Kidney (tissue), 14 donors: ENCODE results near the gene CBY1. TPM values are rescaled to one million over a fixed set of nuclear protein-coding genes. Genes with fewer than 3 reads are reported as not detected.
A peak's percentile ranks its signal among the peaks of the same experiment; 100 is the strongest.

Source experiments
- DNase-seq, 5 donors: peaks; one replicate each; pipeline ENCODE4 v3.0.0-alpha.2; 2013 to 2020
- FAIRE-seq: peaks from 2 replicates; lab custom pipeline; 2012; peaks lifted over from hg19 to GRCh38; lab: Jason Lieb, UNC
- H3K27ac ChIP-seq, 2 donors: one replicate each; pipeline ENCODE4 v1.7.0; 2013; ENCODE audit warnings: low read depth in 2 of 2, low read length in 2 of 2, inconsistent platforms in 1 of 2
- H3K27me3 ChIP-seq: one replicate; pipeline ENCODE4 v1.7.1; 2013; ENCODE audit warnings: low read length, inconsistent platforms; ENCODE audit not compliant: control insufficient read depth, insufficient read depth
- H3K36me3 ChIP-seq, 3 donors: one replicate each; pipeline versions ENCODE4 v1.7.0 to v1.7.1; 2013; ENCODE audit warnings: low read length in 3 of 3, control low read depth in 1 of 3, inconsistent platforms in 1 of 3; ENCODE audit not compliant: insufficient read depth in 3 of 3, control insufficient read depth in 2 of 3
- H3K4me1 ChIP-seq, 3 donors: one replicate each; pipeline versions ENCODE4 v1.7.0 to v1.7.1; 2013; ENCODE audit warnings: low read length in 3 of 3, inconsistent platforms in 1 of 3, low read depth in 1 of 3; ENCODE audit not compliant: control insufficient read depth in 2 of 3, insufficient read depth in 2 of 3
- H3K4me3 ChIP-seq, 3 donors: one replicate each; pipeline versions ENCODE4 v1.7.0 to v1.8.1; 2013; ENCODE audit warnings: low read length in 3 of 3, control low read depth in 1 of 3, inconsistent platforms in 1 of 3
- H3K9ac ChIP-seq, 3 donors: one replicate each; pipeline versions ENCODE4 v1.7.0 to v1.7.1; 2013; ENCODE audit warnings: low read length in 3 of 3, control low read depth in 1 of 3, inconsistent platforms in 1 of 3
- H3K9me3 ChIP-seq, 3 donors: one replicate each; pipeline versions ENCODE4 v1.7.0 to v1.7.1; 2013; ENCODE audit warnings: low read length in 3 of 3, control low read depth in 1 of 3, inconsistent platforms in 1 of 3; ENCODE audit not compliant: control insufficient read depth in 2 of 3, insufficient read depth in 1 of 3
- CTCF ChIP-seq: IDR thresholded peaks from 3 replicates; pipeline ENCODE4 v1.5.1; 2012; ENCODE audit warnings: mild to moderate bottlenecking, moderate library complexity, borderline replicate concordance; ENCODE audit not compliant: insufficient read depth; ENCODE audit errors: extremely low read depth
- intact Hi-C: fragments of 100-400 bp; cut with DNase I; formaldehyde crosslinking; loops from one replicate; pipeline ENCODE4 v1.11.1; 2022
- polyA plus RNA-seq: library from polyadenylated mRNA; stranded (reverse); fragments of 350-450 nt; fragmentation: Illumina TruSeq; extraction: RNeasy Lipid Tissue Mini Kit (QIAGEN cat#74804); gene quantifications from one replicate; pipeline ENCODE4 v1.2.3, GENCODE V29; 2014; ENCODE audit warnings: low read depth, low replicate concordance; ENCODE audit not compliant: insufficient read depth
- total RNA-seq: library from RNA; stranded (reverse); fragmentation: NEBNext Ultra II Directional; extraction: Animal tissue kit (Norgen Biotek cat#: 25700); gene quantifications from one replicate; pipeline ENCODE4 v1.2.1, GENCODE V29; 2021
- donor health status: control.
- donor health status: control.
- donor health status: control.
- donor health status: control.
- donor health status: control.
- donor health status: DM: yes; HTN: yes; CAD: no.
- donor health status: Normal renal cell carcinoma (clear cell type).

The CBY1 gene
- total and polyA plus RNA-seq, 2 donors from 2014 or later, result 36.0 to 67.2 TPM

- Histone ChIP-seq H3K4me3 (no peak overlapping the region), H3K9me3 (no peaks in the 10 kb centered on the region), H3K9ac (no peak overlapping the region), H3K27ac (no peak overlapping the region), H3K36me3 (peaks cover 2 to 14% (median 10%) of the 10 kb centered on the region in 3 donors), H3K4me1 (peaks cover 0 to 21% (median 5%) of the 10 kb centered on the region in 3 donors), H3K27me3 (no peaks in the 10 kb centered on the region)
- no peak for TF ChIP-seq CTCF
- peak in 4 of 5 donors; percentile 58 to 78 (median 68) for DNase-seq
- no peak for FAIRE-seq
- intact Hi-C loops, result no loop called here
These were observed 56.2 kb downstream of the CBY1 start for GRCh38 chr22:38712486-38713207.

- TF ChIP-seq CTCF, result no peak
- FAIRE-seq, result no peak
- intact Hi-C loops, result no loop called here
- H3K27me3 ChIP-seq, result no peaks in the 10 kb centered on the region
- H3K36me3 ChIP-seq, result peaks cover 2 to 19% (median 14%) of the 10 kb centered on the region in 3 donors
- H3K4me1 ChIP-seq, result peaks cover 0 to 12% (median 0%) of the 10 kb centered on the region in 3 donors
- H3K4me3 ChIP-seq, result no peak overlapping the region
- no peak overlapping the region for H3K27ac ChIP-seq
- no peak overlapping the region for H3K9ac ChIP-seq
- peak in 1 of 5 donors; percentile 30 for DNase-seq
- no peaks in the 10 kb centered on the region for H3K9me3 ChIP-seq
These were observed 57.5 kb downstream of the CBY1 start for GRCh38 chr22:38713921-38714320.

GRCh38 chr22:38715176-38715764 lies 58.8 kb downstream of the CBY1 start:
- Histone ChIP-seq H3K4me1 (peaks cover 0 to 12% (median 0%) of the 10 kb centered on the region in 3 donors), H3K9ac (no peak overlapping the region), H3K9me3 (no peaks in the 10 kb centered on the region), H3K36me3 (peaks cover 2 to 19% (median 13%) of the 10 kb centered on the region in 3 donors), H3K27me3 (no peaks in the 10 kb centered on the region), H3K27ac (no peak overlapping the region), H3K4me3 (no peak overlapping the region)
- no peak for TF ChIP-seq CTCF
- DNase-seq (peak in 2 of 5 donors; percentile 33 to 34), FAIRE-seq (no peak)
- intact Hi-C loops, result no loop called here
